Smooth muscle cell (in vitro differentiated cells): ENCODE data around the gene CYGB. TPM values are rescaled to one million over a fixed set of nuclear protein-coding genes. Genes with fewer than 3 reads are reported as not detected.

Experiments used
- DNase-seq: peaks from one replicate; lab custom pipeline; 2025; ENCODE audit not compliant: unreplicated experiment; lab: John Stamatoyannopoulos, UW
- H2AFZ ChIP-seq: fragments of 200-600 bp; sonication (generic); 2 replicates; pipeline ENCODE4 v1.6.0; 2016; ENCODE audit warnings: antibody characterized with exemption, low read depth, mild to moderate bottlenecking
- H3F3A ChIP-seq: fragments of 200-600 bp; sonication (generic); 2 replicates; pipeline ENCODE4 v1.6.0; 2017; ENCODE audit warnings: antibody characterized with exemption, low read depth
- H3K27ac ChIP-seq: fragments of 200-600 bp; sonication (generic); 2 replicates; pipeline ENCODE4 v1.5.1; 2016; ENCODE audit warnings: low read depth, mild to moderate bottlenecking
- H3K27me3 ChIP-seq: fragments of 200-600 bp; sonication (generic); 2 replicates; pipeline ENCODE4 v1.6.1; 2016; ENCODE audit warnings: low read depth, mild to moderate bottlenecking
- H3K36me3 ChIP-seq: fragments of 200-600 bp; sonication (generic); 2 replicates; pipeline ENCODE4 v1.5.1; 2016; ENCODE audit warnings: low read depth
- H3K4me1 ChIP-seq: fragments of 200-600 bp; sonication (generic); 2 replicates; pipeline ENCODE4 v1.5.1; 2016; ENCODE audit warnings: low read depth
- H3K4me2 ChIP-seq: fragments of 200-600 bp; sonication (generic); 2 replicates; pipeline ENCODE4 v1.6.0; 2016; ENCODE audit warnings: mild to moderate bottlenecking
- H3K4me3 ChIP-seq: fragments of 200-600 bp; sonication (generic); 2 replicates; pipeline ENCODE4 v1.5.1; 2016; ENCODE audit warnings: mild to moderate bottlenecking
- H3K79me2 ChIP-seq: fragments of 200-600 bp; sonication (generic); 2 replicates; pipeline ENCODE4 v1.6.0; 2016; ENCODE audit warnings: low read depth, mild to moderate bottlenecking
- H3K9ac ChIP-seq: fragments of 200-600 bp; sonication (generic); 2 replicates; pipeline ENCODE4 v1.6.0; 2016; ENCODE audit warnings: low read depth
- H3K9me3 ChIP-seq: fragments of 200-600 bp; sonication (generic); replicated peaks from 2 replicates; pipeline ENCODE4 v1.5.1; 2016; ENCODE audit warnings: low read depth
- H4K20me1 ChIP-seq: fragments of 200-600 bp; sonication (generic); 2 replicates; pipeline ENCODE4 v1.6.0; 2016; ENCODE audit warnings: low read depth
- CTCF ChIP-seq: fragments of 200-600 bp; sonication (generic); IDR thresholded peaks from 2 replicates; pipeline ENCODE4 v1.5.1; 2017; ENCODE audit warnings: borderline replicate concordance, mild to moderate bottlenecking, antibody characterized with exemption; ENCODE audit not compliant: insufficient read depth, poor library complexity, severe bottlenecking
- WGBS: methylation state at CpG from one replicate; pipeline ENCODE4 v1.1.7; 2016; ENCODE audit warnings: low lambda C conversion rate; 5-methylcytosine and 5-hydroxymethylcytosine counted together
- polyA plus RNA-seq: library from polyadenylated mRNA; unstranded; fragments of >200 nt; fragmentation: Nextera tagmentation; extraction: Ambion mirVana; gene quantifications from 2 replicates; pipeline ENCODE4 v1.2.1, GENCODE V29; 2016
- total RNA-seq: library from RNA; depleted of rRNA; stranded (reverse); fragments of >200 nt; gene quantifications from 2 replicates; pipeline ENCODE4 v1.2.3, GENCODE V29; 2014

The CYGB gene
- total and polyA plus RNA-seq, 2 experiments from 2014 or later = 13.9 to 22.2 TPM

DNA sequence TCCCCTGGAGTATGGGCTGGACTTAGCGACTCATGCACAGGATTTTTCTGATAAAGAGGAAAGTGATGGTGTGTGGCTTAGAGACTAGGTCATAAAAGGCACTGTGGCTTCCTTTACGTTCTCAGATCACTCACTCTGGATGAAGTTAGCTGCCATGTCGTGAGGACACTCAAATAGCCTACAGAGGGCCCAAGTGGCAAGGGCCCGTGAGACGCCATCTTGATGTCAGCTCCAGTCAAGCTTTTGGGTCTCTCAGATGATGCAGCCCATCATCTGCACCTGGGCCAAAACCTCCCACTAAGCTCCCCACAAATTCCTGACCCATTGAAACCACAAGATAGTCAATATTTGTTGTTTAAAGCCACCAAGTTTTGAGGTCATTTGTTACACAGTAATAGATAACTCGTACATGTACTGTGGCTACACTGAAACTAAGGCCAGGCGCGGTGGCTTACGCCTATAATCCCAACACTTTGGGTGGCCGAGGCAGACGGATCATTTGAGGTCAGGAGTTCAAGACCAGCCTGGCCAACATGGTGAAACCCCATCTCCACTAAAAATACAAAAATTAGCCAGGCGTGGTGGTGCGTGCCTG lies 33.5 kb upstream of the CYGB start:
- H3F3A ChIP-seq = no peaks in the 10 kb centered on the region
- peaks cover 37% of the 10 kb centered on the region for H4K20me1 ChIP-seq
- H3K4me1 ChIP-seq = peaks cover 6% of the 10 kb centered on the region
- H3K27me3 ChIP-seq = no peaks in the 10 kb centered on the region
- no peaks in the 10 kb centered on the region for H3K9me3 ChIP-seq
- H3K27ac ChIP-seq = no peak overlapping the region
- no peaks in the 10 kb centered on the region for H3K79me2 ChIP-seq
- H3K36me3 ChIP-seq = no peaks in the 10 kb centered on the region
- H3K9ac ChIP-seq = no peak overlapping the region
- DNase-seq = no peak
- 92% methylated on average over 13 of the region's 13 CpGs for WGBS
- no peak overlapping the region for H2AFZ ChIP-seq
- TF ChIP-seq CTCF = no peak
- no peak overlapping the region for H3K4me3 ChIP-seq
- no peak overlapping the region for H3K4me2 ChIP-seq

DNA sequence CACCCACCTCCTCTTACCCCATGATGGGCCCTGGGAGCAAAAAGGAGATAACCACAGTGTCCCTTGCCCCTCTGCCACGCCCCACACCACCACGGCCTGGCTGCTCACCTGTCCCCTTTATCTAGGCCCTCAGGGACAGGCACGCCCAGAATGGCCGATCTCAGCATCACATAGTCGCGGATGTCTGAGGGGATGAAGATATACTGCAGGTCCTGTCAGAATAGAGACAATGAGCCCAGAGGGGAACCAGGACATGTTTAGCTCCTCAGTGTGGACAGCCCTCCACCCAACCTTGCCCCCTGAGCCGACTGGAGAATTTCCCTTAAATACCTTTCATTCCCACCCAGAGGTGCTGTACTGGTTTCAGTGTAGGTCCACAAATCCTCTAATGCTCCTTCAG lies 32.9 kb upstream of the CYGB start:
- no peak overlapping the region for H2AFZ ChIP-seq
- H3K4me1 ChIP-seq = peaks cover 6% of the 10 kb centered on the region
- H3F3A ChIP-seq = no peaks in the 10 kb centered on the region
- H4K20me1 ChIP-seq = peaks cover 42% of the 10 kb centered on the region
- no peaks in the 10 kb centered on the region for H3K27me3 ChIP-seq
- no peak overlapping the region for H3K4me2 ChIP-seq
- no peak overlapping the region for H3K4me3 ChIP-seq
- no peaks in the 10 kb centered on the region for H3K79me2 ChIP-seq
- H3K36me3 ChIP-seq = no peaks in the 10 kb centered on the region
- no peak overlapping the region for H3K9ac ChIP-seq
- H3K27ac ChIP-seq = no peak overlapping the region
- 90% methylated on average over 7 of the region's 7 CpGs for WGBS
- no peak for DNase-seq
- H3K9me3 ChIP-seq = no peaks in the 10 kb centered on the region
- no peak for TF ChIP-seq CTCF

DNA sequence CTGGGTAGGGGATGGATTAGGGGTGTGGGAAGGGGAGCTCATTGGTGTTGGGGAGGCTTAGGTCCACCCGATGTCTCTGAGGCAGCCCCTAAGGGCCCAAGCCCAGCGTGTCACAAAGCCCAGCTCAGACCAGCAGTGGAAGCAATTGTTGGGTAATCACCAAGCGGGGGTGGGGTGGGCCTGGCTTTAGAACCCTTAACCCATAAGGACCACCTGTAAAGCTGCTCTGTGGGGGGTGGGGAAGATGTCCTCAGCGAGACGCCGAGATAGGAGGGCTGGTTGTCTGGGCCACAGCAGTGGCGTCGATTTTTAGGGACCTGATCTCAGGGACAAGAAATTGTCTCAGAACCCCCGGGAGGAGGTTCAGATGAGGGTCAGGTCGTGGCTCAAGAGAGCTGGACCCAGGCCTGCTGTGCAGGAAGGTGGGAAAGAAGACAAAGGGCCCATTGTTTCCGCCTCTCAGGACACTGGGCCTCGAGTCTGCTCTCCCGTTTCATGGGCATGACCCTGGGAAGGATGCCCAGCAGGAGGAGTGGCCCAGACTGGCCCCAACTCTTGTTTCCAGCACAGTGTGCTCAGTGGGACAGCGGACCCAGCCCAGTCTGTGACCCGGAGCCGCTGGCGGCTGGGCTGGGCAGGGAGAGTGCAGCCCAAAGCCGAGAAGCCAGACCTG lies 32.2 kb upstream of the CYGB start:
- TF ChIP-seq CTCF = no peak
- no peak overlapping the region for H3K4me3 ChIP-seq
- no peak overlapping the region for H3K9ac ChIP-seq
- H2AFZ ChIP-seq = no peak overlapping the region
- no peaks in the 10 kb centered on the region for H3K79me2 ChIP-seq
- no peak for DNase-seq
- WGBS = 85% methylated on average over 17 of the region's 18 CpGs
- H3K27me3 ChIP-seq = no peaks in the 10 kb centered on the region
- no peaks in the 10 kb centered on the region for H3K36me3 ChIP-seq
- H3K27ac ChIP-seq = no peak overlapping the region
- H3K4me2 ChIP-seq = no peak overlapping the region
- peaks cover 6% of the 10 kb centered on the region for H3K4me1 ChIP-seq
- no peaks in the 10 kb centered on the region for H3K9me3 ChIP-seq
- H4K20me1 ChIP-seq = peaks cover 46% of the 10 kb centered on the region
- H3F3A ChIP-seq = no peaks in the 10 kb centered on the region

- no peak overlapping the region for H3K27ac ChIP-seq
- H3K9ac ChIP-seq = no peak overlapping the region
- no peak overlapping the region for H3K4me3 ChIP-seq
- WGBS = 60% methylated on average over 12 of the region's 19 CpGs
- H3K9me3 ChIP-seq = no peaks in the 10 kb centered on the region
- H3K36me3 ChIP-seq = no peaks in the 10 kb centered on the region
- H4K20me1 ChIP-seq = peaks cover 55% of the 10 kb centered on the region
- no peaks in the 10 kb centered on the region for H3K79me2 ChIP-seq
- TF ChIP-seq CTCF = no peak
- peaks cover 6% of the 10 kb centered on the region for H3K4me1 ChIP-seq
- no peaks in the 10 kb centered on the region for H3F3A ChIP-seq
- H3K4me2 ChIP-seq = no peak overlapping the region
- no peak overlapping the region for H2AFZ ChIP-seq
- no peak for DNase-seq
- no peaks in the 10 kb centered on the region for H3K27me3 ChIP-seq
These were observed 31.3 kb upstream of the CYGB start for GRCh38 chr17:76568811-76569221.
